CD4-positive, alpha-beta T cell (primary cell): Measurements from ENCODE around the gene TMX1. TPM values are rescaled to one million over a fixed set of nuclear protein-coding genes. Genes with fewer than 3 reads are reported as not detected.

Experiments
- ATAC-seq: fragments of 200-7000 bp; cut with Tn5 transposase; one replicate; pipeline ENCODE4 v1.10.0; 2022; ENCODE audit warnings: mild to moderate bottlenecking; ENCODE audit not compliant: poor library complexity
- CTCF ChIA-PET: fragments of 350-600 bp; sonication (Branson Sonifier 250); formaldehyde crosslinking; loops from one replicate; lab custom pipeline; 2021; ENCODE audit warnings: antibody characterized with exemption, inconsistent platforms; lab: Charles Lee
- POLR2A ChIA-PET: fragments of 350-600 bp; sonication (Branson Sonifier 250); formaldehyde crosslinking; loops from one replicate; lab custom pipeline; 2021; ENCODE audit warnings: antibody characterized with exemption, inconsistent platforms; lab: Charles Lee
- DNase-seq, 14 experiments: peaks; one replicate each; pipeline ENCODE4 v3.0.0-alpha.2; 2013 to 2020; ENCODE audit warnings: mixed read lengths in 2 of 14
- H3K27ac ChIP-seq, 2 donors: one replicate each; pipeline versions ENCODE4 v1.5.1 to v1.7.0; 2013; ENCODE audit warnings: low read length in 2 of 2, low read depth in 1 of 2, mild to moderate bottlenecking in 1 of 2
- H3K27me3 ChIP-seq, 2 experiments: 1 replicate in 1 of 2; 2 replicates in 1 of 2; pipeline versions ENCODE4 v1.6.1 to v1.7.0; 2013; ENCODE audit warnings: low read length in 2 of 2, control low read depth in 1 of 2, mild to moderate bottlenecking in 1 of 2, moderate library complexity in 1 of 2; ENCODE audit not compliant: insufficient read depth in 2 of 2, control insufficient read depth in 1 of 2
- H3K36me3 ChIP-seq: one replicate; pipeline ENCODE4 v1.6.1; 2013; ENCODE audit warnings: low read length, control low read depth; ENCODE audit not compliant: insufficient read depth
- H3K4me1 ChIP-seq: one replicate; pipeline ENCODE4 v1.6.1; 2013; ENCODE audit warnings: low read length, control low read depth; ENCODE audit not compliant: insufficient read depth
- H3K4me3 ChIP-seq: one replicate; pipeline ENCODE4 v1.5.1; 2013; ENCODE audit warnings: mild to moderate bottlenecking, low read length, moderate library complexity
- H3K9me3 ChIP-seq, 2 experiments: 1 replicate in 1 of 2; 2 replicates in 1 of 2; pipeline versions ENCODE4 v1.6.1 to v1.7.0; 2013; ENCODE audit warnings: low read length in 2 of 2, mild to moderate bottlenecking in 2 of 2, control low read depth in 1 of 2, moderate library complexity in 1 of 2; ENCODE audit not compliant: control insufficient read depth in 1 of 2, insufficient read depth in 1 of 2
- H3K27ac Mint-ChIP-seq: one replicate; pipeline ENCODE4 v1.8.0; 2020; ENCODE audit warnings: mixed read lengths
- H3K27me3 Mint-ChIP-seq: one replicate; pipeline ENCODE4 v1.8.0; 2021; ENCODE audit warnings: mixed read lengths
- H3K36me3 Mint-ChIP-seq: one replicate; pipeline ENCODE4 v1.8.0; 2021; ENCODE audit warnings: low read depth, mixed read lengths
- H3K4me1 Mint-ChIP-seq: one replicate; pipeline ENCODE4 v1.8.0; 2021; ENCODE audit warnings: low read depth, mixed read lengths
- H3K4me3 Mint-ChIP-seq: one replicate; pipeline ENCODE4 v1.8.0; 2020; ENCODE audit warnings: mild to moderate bottlenecking, mixed read lengths
- H3K9me3 Mint-ChIP-seq: one replicate; pipeline ENCODE4 v1.8.0; 2020; ENCODE audit warnings: mixed read lengths
- intact Hi-C, 2 experiments: fragments of 100-400 bp; cut with DNase I in 1 of 2; cut with micrococcal nuclease in 1 of 2; formaldehyde crosslinking; loops; one replicate each; pipeline versions ENCODE4 v1.15.1 to v1.9.0; 2023 to 2025; cut with DNase I, micrococcal nuclease
- total RNA-seq, 174 experiments: library from RNA in 2 of 174; stranded (reverse) in 2 of 174; gene quantifications; one replicate each; pipeline ENCODE4 v1.2.3 and lab custom pipeline; 2021 to 2026
- TF ChIP-seq, protein P1 (sequence below): fragments of 200-600 bp; IDR thresholded peaks from one replicate; pipeline ENCODE4 v1.8.0; 2022; ENCODE audit warnings: antibody characterized with exemption, mild to moderate bottlenecking

The TMX1 gene
- total RNA-seq, 2 experiments from 2014 or later, result 9.5 to 11.0 TPM

DNA sequence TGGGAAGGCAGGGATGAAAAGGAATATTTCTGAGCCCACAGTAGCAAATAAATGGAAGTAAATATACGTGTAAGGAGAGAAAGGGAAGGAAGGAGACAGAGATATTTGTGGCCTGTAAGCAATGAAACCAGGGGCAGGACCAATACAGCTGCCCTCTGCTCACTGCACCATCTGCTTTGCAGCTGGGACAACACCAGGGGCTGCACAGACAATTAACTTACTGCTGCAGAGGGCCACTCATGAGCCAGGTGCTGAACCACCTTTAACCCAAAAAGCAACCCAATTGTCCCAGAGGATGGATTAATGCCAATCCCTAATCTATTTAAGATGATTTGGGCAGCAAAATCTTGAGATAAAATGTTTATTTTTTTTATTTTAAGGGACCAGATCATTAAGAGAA lies 30.6 kb upstream of the TMX1 start:
- ChIA-PET CTCF (no interaction called here), POLR2A (no interaction called here)
- H3K4me1 Mint-ChIP-seq, result no peaks in the 10 kb centered on the region
- no peaks in the 10 kb centered on the region for H3K36me3 ChIP-seq
- no peaks in the 10 kb centered on the region for H3K9me3 ChIP-seq
- intact Hi-C loops, result no loop called here
- H3K27me3 ChIP-seq, result no peaks in the 10 kb centered on the region
- H3K27me3 Mint-ChIP-seq, result peaks cover 30% of the 10 kb centered on the region
- no peak overlapping the region for H3K27ac Mint-ChIP-seq
- H3K9me3 Mint-ChIP-seq, result no peaks in the 10 kb centered on the region
- H3K36me3 Mint-ChIP-seq, result no peaks in the 10 kb centered on the region
- H3K27ac ChIP-seq, result no peak overlapping the region
- TF ChIP-seq, protein P1, sequence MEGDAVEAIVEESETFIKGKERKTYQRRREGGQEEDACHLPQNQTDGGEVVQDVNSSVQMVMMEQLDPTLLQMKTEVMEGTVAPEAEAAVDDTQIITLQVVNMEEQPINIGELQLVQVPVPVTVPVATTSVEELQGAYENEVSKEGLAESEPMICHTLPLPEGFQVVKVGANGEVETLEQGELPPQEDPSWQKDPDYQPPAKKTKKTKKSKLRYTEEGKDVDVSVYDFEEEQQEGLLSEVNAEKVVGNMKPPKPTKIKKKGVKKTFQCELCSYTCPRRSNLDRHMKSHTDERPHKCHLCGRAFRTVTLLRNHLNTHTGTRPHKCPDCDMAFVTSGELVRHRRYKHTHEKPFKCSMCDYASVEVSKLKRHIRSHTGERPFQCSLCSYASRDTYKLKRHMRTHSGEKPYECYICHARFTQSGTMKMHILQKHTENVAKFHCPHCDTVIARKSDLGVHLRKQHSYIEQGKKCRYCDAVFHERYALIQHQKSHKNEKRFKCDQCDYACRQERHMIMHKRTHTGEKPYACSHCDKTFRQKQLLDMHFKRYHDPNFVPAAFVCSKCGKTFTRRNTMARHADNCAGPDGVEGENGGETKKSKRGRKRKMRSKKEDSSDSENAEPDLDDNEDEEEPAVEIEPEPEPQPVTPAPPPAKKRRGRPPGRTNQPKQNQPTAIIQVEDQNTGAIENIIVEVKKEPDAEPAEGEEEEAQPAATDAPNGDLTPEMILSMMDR, result no peak
- no peak overlapping the region for H3K4me3 Mint-ChIP-seq
- no peak overlapping the region for H3K4me3 ChIP-seq
- ATAC-seq, result no peak
- DNase-seq, result no peak
- no peaks in the 10 kb centered on the region for H3K4me1 ChIP-seq

DNA sequence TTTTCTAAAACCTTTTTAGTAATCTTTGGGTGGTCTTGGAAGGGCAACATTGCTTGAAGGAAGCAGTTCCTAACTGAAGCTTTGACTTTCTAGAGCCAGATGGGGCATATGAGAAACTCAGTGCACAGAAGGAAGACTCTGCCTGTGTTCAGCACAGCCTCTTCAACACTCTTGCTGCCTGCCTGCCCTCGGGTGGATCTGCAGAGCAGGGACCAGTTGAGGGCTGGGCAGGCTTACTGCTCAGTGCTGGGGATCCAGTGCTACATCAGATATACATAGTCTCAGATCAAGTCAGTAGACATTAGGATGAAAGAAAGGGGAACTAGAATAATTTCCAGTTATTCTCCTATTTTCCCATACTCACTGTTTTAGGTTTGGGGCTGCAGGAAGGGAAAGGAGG lies 29.5 kb upstream of the TMX1 start:
- no peaks in the 10 kb centered on the region for H3K9me3 Mint-ChIP-seq
- H3K27ac ChIP-seq, result no peak overlapping the region
- no peak overlapping the region for H3K4me3 ChIP-seq
- peaks cover 26% of the 10 kb centered on the region for H3K27me3 Mint-ChIP-seq
- ATAC-seq (no peak), DNase-seq (no peak)
- no peaks in the 10 kb centered on the region for H3K4me1 Mint-ChIP-seq
- H3K4me3 Mint-ChIP-seq, result no peak overlapping the region
- ChIA-PET CTCF (no interaction called here), POLR2A (no interaction called here)
- intact Hi-C loops, result loop anchor here in 1 of 2 experiments (5.0 kb wide), 1 partner anchor 93 kb away; no protein-coding TSS in a partner anchor
- H3K36me3 ChIP-seq, result no peaks in the 10 kb centered on the region
- no peaks in the 10 kb centered on the region for H3K36me3 Mint-ChIP-seq
- TF ChIP-seq, protein P1, result no peak
- no peaks in the 10 kb centered on the region for H3K9me3 ChIP-seq
- no peak overlapping the region for H3K27ac Mint-ChIP-seq
- no peaks in the 10 kb centered on the region for H3K27me3 ChIP-seq
- H3K4me1 ChIP-seq, result no peaks in the 10 kb centered on the region

DNA sequence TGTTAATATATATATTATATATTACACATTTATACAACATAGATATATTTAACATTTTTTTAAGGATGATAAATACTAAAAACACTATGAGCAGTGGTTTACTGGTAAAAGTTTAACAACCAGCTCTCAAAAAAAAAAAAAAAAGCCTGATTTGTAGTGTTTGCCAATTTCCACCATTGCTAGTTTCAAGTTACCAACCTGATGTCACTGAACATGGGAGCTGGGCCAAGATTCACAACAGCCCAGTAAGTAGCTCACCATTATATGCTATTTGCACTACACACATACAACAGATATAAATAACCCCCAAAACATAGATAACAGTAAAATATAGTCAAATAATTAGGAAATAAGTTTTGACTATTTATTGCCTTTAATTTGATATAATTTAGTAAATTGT lies 28.9 kb upstream of the TMX1 start:
- Histone ChIP-seq H3K36me3 (no peaks in the 10 kb centered on the region), H3K27me3 (no peaks in the 10 kb centered on the region), H3K4me3 (no peak overlapping the region), H3K27ac (no peak overlapping the region), H3K9me3 (no peaks in the 10 kb centered on the region), H3K4me1 (no peaks in the 10 kb centered on the region)
- CTCF ChIA-PET, result no interaction called here
- intact Hi-C loops, result loop anchor here in 1 of 2 experiments (5.0 kb wide), 1 partner anchor 94 kb away; no protein-coding TSS in a partner anchor
- no peaks in the 10 kb centered on the region for H3K9me3 Mint-ChIP-seq
- H3K27me3 Mint-ChIP-seq, result peaks cover 26% of the 10 kb centered on the region
- no peaks in the 10 kb centered on the region for H3K4me1 Mint-ChIP-seq
- no peak overlapping the region for H3K27ac Mint-ChIP-seq
- DNase-seq, result no peak
- no peak for ATAC-seq
- H3K36me3 Mint-ChIP-seq, result no peaks in the 10 kb centered on the region
- no peak overlapping the region for H3K4me3 Mint-ChIP-seq
- POLR2A ChIA-PET, result no interaction called here
- TF ChIP-seq, protein P1, result no peak
